ENCODE results near the gene TNNI3. TPM values are rescaled to one million over a fixed set of nuclear protein-coding genes. Genes with fewer than 3 reads are reported as not detected.
A peak's percentile ranks its signal among the peaks of the same experiment; 100 is the strongest.

The TNNI3 gene
- total RNA-seq, 1 donor from 2014 or later: not detected

DNA sequence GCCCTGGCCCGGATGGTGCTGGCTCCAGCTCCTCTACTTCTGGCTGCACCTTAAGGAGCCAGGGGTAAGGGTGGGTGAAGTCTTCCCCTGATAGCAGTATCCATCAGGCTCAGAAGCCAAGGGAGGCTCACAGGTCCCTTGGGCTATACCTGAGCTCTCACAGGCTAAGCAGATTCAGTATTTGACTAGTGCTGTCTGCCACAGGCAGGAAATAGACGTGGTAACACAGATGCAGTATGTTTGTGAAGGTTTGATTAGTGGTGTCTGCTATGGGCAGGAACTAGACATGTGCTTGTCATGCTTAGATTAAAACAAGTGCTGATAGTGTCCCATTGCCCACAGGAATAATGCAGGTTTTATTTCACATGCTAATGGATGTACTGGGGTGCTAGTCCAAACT lies 18.5 kb upstream of the TNNI3 start:
- Mint-ChIP-seq H3K27ac (no peak overlapping the region), H3K36me3 (ENCODE audit: low read depth) (no peaks in the 10 kb centered on the region), H3K27me3 (peaks cover 71% of the 10 kb centered on the region), H3K4me1 (peaks cover 31% of the 10 kb centered on the region), H3K9me3 (no peaks in the 10 kb centered on the region), H3K4me3 (no peak overlapping the region)
- CTCF ChIA-PET: no interaction called here
- POLR2A ChIA-PET: no interaction called here
- TF ChIP-seq, protein P1, sequence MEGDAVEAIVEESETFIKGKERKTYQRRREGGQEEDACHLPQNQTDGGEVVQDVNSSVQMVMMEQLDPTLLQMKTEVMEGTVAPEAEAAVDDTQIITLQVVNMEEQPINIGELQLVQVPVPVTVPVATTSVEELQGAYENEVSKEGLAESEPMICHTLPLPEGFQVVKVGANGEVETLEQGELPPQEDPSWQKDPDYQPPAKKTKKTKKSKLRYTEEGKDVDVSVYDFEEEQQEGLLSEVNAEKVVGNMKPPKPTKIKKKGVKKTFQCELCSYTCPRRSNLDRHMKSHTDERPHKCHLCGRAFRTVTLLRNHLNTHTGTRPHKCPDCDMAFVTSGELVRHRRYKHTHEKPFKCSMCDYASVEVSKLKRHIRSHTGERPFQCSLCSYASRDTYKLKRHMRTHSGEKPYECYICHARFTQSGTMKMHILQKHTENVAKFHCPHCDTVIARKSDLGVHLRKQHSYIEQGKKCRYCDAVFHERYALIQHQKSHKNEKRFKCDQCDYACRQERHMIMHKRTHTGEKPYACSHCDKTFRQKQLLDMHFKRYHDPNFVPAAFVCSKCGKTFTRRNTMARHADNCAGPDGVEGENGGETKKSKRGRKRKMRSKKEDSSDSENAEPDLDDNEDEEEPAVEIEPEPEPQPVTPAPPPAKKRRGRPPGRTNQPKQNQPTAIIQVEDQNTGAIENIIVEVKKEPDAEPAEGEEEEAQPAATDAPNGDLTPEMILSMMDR (IDR thresholded peaks at IDR 0.05): no peak
- intact Hi-C loops (cut with micrococcal nuclease): loop anchor here (5.0 kb wide), 1 partner anchor 94 kb away; no protein-coding TSS in a partner anchor
- DNase-seq (no peak), ATAC-seq (ENCODE audit: low read depth) (no peak)

DNA sequence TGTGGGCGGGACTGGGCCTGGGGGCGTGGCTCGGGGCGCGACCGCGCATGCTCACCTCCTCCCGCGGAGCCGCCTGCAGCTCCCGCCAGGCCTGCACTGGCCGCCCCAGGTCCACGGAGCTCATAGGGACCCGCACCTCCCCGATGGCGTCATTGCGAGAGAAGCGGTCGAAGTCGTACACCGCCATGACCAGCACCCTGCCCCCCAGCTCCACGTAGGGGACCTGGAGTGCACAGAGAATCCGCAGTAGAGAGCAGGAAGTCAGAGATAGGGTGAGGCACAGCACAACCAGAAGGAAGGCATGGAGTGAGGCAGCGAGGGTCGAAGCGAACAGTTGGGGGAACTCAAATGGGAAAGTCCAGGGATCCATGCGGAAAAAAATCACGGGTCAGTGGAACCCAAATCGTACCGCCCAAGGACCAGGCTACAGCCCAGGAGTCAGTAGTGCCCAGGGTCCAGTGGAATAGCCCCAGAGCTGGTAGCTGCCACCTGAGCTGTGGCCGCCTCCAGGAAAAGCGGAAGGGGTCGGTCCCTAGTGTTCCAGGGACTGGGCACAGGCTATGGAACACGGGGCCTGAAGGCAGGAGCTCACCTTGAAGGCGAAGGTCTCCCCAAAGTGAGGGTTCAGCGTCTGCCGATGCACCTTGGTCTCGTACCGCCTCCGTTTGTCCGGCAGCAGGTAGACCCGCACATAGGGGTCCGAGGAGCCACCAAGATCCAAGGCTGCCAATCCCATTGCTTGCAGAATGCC lies 17.8 kb upstream of the TNNI3 start:
- H3K27me3 Mint-ChIP-seq: peaks cover 70% of the 10 kb centered on the region
- no peaks in the 10 kb centered on the region for H3K9me3 Mint-ChIP-seq
- intact Hi-C loops (cut with micrococcal nuclease): loop anchor here (5.0 kb wide), 1 partner anchor 93 kb away; no protein-coding TSS in a partner anchor
- ChIA-PET CTCF (no interaction called here), POLR2A (interaction anchor here (0.5 to 0.6 kb wide), 2 partner anchors 101 to 278 kb away, joined by 3 to 12 read pairs; no protein-coding TSS in a partner anchor)
- no peak overlapping the region for H3K4me3 Mint-ChIP-seq
- no peak overlapping the region for H3K27ac Mint-ChIP-seq
- DNase-seq: no peak
- TF ChIP-seq, protein P1 (IDR thresholded peaks at IDR 0.05): no peak
- ATAC-seq (ENCODE audit: low read depth): no peak
- no peaks in the 10 kb centered on the region for H3K36me3 Mint-ChIP-seq (ENCODE audit: low read depth)
- H3K4me1 Mint-ChIP-seq: peaks cover 28% of the 10 kb centered on the region

DNA sequence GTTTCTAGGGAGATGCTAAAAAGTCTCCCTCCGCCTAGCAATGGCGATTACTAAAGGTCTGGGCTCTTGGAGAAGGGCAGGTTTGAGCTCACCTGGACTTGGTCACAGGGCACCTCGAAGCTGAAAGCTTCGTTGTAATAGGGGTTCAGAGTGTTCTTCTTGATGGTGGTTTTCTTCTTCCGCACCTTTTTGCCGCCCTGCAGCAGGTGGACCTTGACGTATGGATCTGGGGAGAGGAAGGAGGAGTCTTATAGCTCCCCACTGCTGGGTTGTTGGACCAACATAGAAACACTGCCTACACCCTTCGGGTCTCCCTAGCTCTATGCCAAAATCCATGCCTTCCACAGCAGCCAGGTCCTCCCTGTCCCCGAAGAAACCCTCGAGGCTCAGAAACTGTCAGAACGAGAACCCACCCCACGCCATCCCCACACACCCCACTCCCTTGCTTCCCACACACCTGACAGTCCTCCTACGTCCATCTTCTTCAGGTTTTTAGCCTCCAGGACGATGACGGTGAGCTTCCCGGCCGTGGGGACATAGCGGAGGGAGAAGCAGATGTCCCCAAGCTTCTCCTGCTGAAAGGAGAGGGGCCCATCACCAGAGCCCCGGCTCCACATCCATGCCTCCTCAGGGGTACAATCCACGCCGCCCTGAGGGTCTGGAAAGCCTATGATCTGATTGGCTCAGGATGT lies 17.0 kb upstream of the TNNI3 start:
- DNase-seq (no peak), ATAC-seq (ENCODE audit: low read depth) (no peak)
- intact Hi-C loops (cut with micrococcal nuclease): loop anchor here (5.0 kb wide), 1 partner anchor 92 kb away; no protein-coding TSS in a partner anchor
- Mint-ChIP-seq H3K4me1 (peaks cover 23% of the 10 kb centered on the region), H3K4me3 (no peak overlapping the region), H3K27me3 (peaks cover 70% of the 10 kb centered on the region), H3K27ac (no peak overlapping the region), H3K9me3 (no peaks in the 10 kb centered on the region), H3K36me3 (ENCODE audit: low read depth) (no peaks in the 10 kb centered on the region)
- POLR2A ChIA-PET: interaction anchor here (0.6 kb wide), 1 partner anchor 278 kb away, joined by 12 read pairs; no protein-coding TSS in a partner anchor
- TF ChIP-seq, protein P1 (IDR thresholded peaks at IDR 0.05): no peak
- CTCF ChIA-PET: no interaction called here

DNA sequence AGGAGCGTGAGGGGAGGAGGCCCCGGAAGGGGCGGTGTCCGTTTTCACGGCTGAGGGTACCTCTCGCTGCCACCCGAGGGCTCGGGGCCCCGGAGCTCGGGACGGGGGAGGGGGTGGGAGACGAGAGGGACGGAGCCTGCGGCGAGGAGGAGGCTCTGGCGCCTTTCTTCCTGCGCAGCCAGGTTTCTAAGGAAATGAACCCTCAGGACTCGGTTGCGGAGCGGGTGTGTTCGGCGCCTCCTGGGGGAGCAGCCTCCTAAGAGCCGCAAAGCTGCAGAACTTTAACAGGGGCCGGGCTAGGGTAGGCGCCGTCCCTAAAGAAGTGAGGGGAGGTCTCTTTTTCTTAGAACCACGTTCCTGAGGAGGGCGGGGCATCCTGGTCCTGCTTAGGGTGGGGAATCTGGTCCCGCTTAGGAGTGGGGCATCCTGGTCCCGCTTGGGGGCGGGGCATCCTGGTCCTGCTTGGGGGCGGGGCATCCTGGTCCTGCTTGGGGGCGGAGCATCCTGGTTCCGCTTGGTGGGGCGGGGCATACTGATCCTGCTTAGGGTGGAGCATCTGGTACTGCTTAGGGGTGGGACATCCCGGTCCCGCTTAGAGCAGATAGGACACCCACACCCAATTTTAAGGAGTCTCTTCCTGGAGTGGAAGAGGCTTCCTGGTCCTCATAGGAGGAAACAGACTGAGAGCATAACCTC lies 16.3 kb upstream of the TNNI3 start:
- CTCF ChIA-PET: no interaction called here
- Mint-ChIP-seq H3K27ac (no peak overlapping the region), H3K4me1 (peaks cover 18% of the 10 kb centered on the region), H3K27me3 (peaks cover 71% of the 10 kb centered on the region), H3K9me3 (no peaks in the 10 kb centered on the region), H3K4me3 (peak overlapping the region; percentile 70), H3K36me3 (ENCODE audit: low read depth) (no peaks in the 10 kb centered on the region)
- TF ChIP-seq, protein P1 (IDR thresholded peaks at IDR 0.05): no peak
- DNase-seq (no peak), ATAC-seq (ENCODE audit: low read depth) (peak; percentile 65)
- POLR2A ChIA-PET: interaction anchor here (0.7 kb wide), 1 partner anchor 86 kb away, joined by 3 read pairs; no protein-coding TSS in a partner anchor
- intact Hi-C loops (cut with micrococcal nuclease): no loop called here
